HPDE6-E6E7 (cell line): Measurements from ENCODE around the gene MSANTD3.

ENCODE experiments used
- DNase-seq: peaks from one replicate; pipeline ENCODE4 v3.0.0; 2011; ENCODE audit warnings: missing footprints; ENCODE audit errors: extremely low spot score

Gene MSANTD3

GRCh38 chr9:100465761-100466160, 38.8 kb downstream of the MSANTD3 start:
- DNase-seq, result no peak

DNA sequence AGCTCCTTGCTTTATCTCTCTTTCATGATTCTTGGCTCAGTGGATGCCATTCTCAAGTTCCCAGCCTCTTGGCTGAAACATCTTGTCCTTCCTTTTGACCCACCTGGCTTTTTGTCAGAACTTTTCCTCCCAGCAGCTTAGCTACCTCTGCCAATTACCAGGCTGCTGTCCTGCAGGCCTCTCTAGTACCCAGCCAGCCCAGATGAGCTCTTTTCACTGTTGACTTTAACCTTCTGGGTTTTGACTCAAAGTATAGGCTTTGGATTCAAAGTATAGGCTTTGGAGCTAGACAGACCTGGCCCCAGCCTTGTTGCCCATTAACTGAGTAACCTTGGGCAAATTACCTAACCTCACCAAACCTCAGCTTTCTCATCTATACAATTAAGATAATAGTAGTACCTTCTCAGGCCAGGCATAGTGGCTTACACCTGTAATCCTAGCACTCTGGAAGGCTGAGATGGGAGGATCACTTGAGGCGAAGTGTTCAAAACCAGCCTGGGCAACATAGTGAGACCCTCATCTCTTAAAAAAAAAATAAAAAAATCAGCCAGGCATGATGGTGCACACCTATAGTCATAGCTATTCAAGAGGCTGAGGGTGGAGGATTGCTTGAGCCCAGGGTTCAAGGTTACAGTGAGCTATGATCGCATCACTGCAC, 39.4 kb downstream of the MSANTD3 start:
- no peak for DNase-seq

DNA sequence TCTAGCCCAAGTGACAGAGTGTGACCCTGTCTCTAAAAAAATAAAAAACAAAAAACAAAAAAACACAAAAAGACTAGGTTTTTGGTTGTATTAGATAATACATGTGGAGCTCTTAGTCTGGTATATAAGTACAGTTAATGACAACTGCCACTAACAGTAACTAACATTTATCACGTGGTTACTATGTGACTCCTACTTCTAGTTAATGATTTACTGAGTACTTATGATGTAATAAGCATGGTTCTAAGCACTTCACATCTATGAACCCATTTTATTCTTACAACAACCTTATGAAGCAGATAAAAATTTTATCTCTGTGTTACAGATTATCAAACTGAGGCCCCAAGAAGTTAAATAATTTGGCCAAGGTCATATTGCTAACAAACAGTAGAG, 39.9 kb downstream of the MSANTD3 start:
- no peak for DNase-seq

DNA sequence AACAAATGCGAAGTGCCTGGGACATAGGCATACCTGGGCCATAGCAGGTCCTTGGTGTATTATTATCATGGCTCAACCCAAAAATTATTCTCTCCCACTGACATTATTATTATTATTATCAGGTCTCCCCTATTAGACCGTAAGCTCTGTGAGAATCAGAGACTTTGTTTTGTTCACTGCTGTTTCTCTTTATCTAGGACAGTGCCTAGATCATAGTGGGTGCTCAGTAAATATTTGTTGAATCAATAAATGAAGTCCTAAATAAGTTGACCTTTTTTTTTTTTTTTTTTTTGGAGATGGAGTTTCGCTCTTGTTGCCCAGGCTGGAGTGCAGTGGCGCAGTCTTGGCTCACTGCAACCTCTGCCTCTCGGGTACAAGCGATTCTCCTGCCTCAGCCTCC, 41.1 kb downstream of the MSANTD3 start:
- DNase-seq, result no peak

DNA sequence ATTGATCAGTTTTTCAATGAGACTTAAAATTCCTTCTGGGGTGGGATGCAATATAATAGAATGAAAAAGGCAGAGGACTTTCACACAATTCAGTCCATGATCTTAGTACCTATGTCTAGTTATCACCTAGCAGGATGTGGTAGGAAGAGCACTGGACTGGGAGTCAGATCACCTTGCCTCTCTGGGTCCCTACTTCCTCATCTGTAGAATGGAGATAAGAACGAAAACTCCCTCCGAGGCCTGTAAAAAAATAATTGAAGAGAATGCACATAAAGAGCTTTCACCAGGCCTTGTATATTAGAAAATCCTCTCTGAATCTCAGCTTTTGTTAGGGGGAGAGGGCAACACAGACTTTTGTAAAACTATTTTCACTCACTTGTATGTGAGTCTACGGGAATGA, 45.3 kb downstream of the MSANTD3 start:
- no peak for DNase-seq

- DNase-seq, result no peak
Observed at GRCh38 chr9:100472788-100473275, 45.9 kb downstream of the MSANTD3 start, which contains the start of gene TMEFF1. TMEFF1 (plus strand) TSS chr9:100473149; CDS start chr9:100473545, 396 bp downstream.

DNA sequence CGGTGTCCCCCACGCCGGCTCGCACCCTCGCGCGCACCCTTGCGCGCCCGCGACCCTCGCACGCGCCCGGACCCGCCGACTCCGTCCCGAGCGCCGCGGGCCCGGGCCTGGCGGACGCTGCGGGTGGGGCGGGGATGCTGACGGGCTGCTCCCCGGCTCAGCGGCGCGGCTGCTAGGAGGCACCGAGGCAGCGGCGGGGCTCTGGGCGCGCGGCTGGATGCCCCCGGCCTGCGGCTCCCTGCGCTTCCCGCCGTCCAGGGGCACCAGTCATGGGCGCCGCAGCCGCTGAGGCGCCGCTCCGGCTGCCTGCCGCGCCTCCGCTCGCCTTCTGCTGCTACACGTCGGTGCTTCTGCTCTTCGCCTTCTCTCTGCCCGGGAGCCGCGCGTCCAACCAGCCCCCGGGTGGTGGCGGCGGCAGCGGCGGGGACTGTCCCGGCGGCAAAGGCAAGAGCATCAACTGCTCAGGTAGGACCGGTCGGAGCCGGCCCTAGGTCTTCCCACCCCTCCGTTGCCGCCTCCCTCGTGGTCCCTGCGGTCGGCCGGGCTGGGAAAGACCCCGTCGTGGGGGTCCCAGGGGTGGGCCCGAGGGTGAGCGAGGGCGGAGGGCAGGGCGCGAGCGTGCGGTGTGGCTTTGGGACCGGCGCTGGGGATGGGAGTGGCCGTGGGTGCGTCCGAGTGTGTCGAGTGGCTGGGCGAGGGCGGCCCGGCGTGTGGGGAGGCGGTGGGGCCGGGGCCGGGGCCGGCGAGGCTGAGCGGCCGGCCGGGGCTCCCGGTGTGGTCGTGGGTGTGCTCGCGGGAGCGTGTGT, 46.5 kb downstream of the MSANTD3 start:
- DNase-seq, result no peak

DNA sequence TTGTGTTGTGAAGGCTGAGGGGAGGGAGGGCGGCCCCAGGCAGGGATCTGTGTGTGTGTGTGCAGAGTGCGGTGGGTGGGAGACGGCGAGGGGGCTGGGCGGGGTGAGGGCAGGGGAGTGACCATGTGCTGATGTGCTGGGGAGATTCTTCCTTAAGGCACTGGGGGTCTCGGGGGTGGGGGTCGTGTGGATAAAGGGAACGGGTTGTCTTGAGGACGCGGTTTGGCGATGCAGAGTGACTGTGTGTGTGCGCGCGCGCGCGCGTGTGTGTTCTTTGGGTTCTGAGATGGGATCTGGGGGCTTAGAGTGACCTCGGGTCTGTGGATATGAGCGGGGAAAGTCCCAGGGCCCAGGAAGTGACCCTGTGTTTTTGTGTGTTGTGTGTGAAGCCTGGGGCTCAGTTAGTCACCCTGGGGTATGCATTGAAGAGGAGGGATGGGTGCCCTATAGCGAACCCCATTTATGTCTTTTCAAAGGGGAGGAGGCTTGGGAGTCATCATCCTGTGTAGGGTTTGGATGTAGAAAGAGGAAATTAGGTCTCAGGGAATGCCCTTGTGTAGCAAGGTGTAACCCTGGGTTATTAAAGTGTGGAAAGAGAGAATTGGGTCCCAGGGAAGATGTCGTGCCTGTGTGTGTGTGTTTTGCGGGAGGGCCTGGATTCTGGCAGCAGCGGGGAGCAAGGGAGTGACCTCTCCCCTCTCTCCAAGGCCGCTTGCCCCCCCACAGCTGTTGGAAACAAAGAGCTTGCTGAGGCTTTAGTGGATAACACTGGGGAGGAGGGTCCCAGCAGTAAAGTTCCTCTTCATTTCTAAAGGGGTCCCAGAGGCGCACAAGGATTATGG, 47.4 kb downstream of the MSANTD3 start:
- no peak for DNase-seq

- DNase-seq, result no peak
Observed at GRCh38 chr9:100474924-100475276, 48.0 kb downstream of the MSANTD3 start.

DNA sequence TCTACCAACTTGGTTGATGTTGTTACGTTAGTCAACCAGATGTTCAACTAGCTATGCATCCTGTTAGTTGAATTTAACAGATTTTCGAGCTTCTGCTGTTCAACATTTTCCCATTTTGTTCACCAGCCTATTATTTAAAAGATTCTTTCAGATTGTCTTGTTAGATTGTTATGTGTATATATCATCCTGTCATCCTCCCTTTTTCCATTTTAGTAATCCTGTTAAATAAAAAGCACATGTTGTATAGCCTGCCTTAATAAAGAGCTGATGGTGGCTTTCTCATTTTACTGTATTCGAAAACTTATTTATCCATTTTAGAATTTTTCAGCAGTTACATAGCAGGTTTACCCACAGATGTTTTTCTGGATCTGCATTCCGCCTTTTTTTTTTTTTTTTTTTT, 50.3 kb downstream of the MSANTD3 start:
- DNase-seq, result no peak

DNA sequence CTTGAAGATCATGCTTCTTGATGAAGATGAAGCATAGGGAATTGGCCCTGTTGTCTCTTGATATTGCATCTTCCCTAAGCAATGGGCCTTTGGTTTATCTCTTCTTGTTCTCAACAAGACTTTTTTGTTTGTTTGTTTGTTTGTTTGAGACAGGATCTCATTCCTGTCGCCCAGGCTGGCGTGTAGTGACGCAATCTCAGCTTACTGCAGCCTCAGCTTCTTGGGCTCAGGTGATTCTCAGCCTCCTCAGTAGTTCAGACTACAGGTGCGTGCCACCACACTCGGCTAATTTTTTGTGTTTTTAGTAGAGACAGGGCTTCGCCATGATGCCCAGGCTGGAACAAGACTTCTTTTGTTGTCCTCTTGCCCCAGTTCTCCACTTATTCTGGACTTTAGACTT, 51.2 kb downstream of the MSANTD3 start:
- no peak for DNase-seq

- DNase-seq, result no peak
Observed at GRCh38 chr9:100479820-100480219, 52.9 kb downstream of the MSANTD3 start.

DNA sequence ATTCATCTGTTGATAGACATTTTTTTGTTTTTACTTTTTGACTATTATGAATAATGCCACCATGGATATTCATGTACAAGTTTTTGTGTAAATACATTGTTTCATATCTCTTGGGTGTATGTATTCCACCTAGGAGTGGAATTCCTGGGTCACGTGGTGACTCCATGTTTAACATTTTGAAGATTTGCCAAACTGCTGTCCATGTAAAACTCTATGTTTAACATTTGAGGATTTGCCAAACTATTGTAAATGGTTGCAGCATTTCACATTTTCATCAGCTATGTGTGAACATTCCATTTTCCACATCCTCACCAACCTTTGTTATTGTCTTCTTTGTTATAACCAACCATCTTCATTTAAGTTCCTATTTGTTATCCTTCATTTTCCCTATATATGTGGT, 58.3 kb downstream of the MSANTD3 start:
- no peak for DNase-seq

- DNase-seq, result no peak
Observed at GRCh38 chr9:100486479-100487176, 59.7 kb downstream of the MSANTD3 start.

DNA sequence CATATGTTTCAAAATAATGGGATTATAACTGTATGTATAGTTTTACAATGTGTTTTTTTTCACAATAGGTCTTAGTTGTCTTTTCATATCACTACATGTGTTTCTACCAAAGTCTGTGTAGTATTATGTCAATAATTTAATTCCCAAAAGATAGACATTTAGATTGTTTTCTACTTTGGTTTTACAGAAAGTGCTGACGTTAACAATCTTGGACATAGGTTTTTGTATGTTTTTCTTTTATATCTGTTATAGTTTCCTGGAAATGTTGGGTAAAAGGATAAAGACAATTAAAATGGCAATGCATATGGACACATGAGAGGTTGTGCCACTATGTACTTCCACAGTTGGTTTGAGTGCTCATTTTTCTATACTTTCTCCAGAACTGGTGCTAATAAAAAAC, 61.2 kb downstream of the MSANTD3 start:
- DNase-seq, result no peak

GRCh38 chr9:100489836-100490235, 62.9 kb downstream of the MSANTD3 start:
- DNase-seq, result no peak

- no peak for DNase-seq
Observed at GRCh38 chr9:100492952-100493351, 66.0 kb downstream of the MSANTD3 start.

DNA sequence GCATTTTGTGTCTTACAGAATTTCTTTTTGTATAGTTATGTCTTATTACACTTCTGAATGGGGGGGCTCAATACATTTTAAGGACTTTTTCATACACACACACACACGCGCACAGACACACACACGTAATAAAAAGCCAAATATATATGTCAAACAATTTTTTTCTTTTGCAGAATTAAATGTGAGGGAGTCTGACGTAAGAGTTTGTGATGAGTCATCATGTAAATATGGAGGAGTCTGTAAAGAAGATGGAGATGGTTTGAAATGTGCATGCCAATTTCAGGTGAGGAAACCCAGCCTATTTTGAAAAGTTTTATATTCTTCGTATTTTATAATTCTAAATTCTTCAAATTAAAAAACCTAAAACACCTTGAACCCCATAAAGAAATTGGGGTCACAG, 71.6 kb downstream of the MSANTD3 start:
- DNase-seq, result no peak

- no peak for DNase-seq
Observed at GRCh38 chr9:100499460-100499859, 72.5 kb downstream of the MSANTD3 start.

- DNase-seq, result no peak
Observed at GRCh38 chr9:100499866-100500265, 72.9 kb downstream of the MSANTD3 start.
